ENCODE measurements around the gene FBXL7.

Gene FBXL7

DNA sequence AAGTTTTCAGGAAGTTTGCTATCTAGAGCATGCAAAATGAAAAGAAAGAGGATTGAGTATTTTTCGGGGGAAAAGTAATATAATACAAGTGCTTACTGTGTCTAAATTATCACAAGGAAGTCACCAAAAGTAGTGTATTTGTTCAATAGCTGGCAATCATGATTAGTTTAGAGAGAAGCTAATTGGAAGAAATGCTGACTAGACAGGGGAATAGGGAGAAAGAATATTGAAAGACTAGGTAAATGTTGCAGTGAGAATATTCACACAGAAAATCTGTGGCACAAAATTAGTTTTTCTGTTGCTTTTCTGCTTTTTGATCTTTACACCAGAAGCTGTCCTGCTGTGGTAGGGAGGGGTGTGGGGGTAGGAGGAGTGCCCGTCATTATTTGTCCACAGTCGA lies 440.9 kb downstream of the FBXL7 start:
- Histone ChIP-seq H3K4me3 (ENCODE audit: low read depth, low read length) (no peak overlapping the region), H3K36me3 (replicated peaks) (peaks cover 4% of the 10 kb centered on the region), H3K27me3 (replicated peaks) (no peaks in the 10 kb centered on the region), H3K27ac (no peak overlapping the region)
- DNase-seq, result no peak
- in situ Hi-C loops (cut with HindIII; ENCODE audit: low pct_ligation_motif_present, low sequenced_read_pairs), result no loop called here
- TF ChIP-seq, protein P1, sequence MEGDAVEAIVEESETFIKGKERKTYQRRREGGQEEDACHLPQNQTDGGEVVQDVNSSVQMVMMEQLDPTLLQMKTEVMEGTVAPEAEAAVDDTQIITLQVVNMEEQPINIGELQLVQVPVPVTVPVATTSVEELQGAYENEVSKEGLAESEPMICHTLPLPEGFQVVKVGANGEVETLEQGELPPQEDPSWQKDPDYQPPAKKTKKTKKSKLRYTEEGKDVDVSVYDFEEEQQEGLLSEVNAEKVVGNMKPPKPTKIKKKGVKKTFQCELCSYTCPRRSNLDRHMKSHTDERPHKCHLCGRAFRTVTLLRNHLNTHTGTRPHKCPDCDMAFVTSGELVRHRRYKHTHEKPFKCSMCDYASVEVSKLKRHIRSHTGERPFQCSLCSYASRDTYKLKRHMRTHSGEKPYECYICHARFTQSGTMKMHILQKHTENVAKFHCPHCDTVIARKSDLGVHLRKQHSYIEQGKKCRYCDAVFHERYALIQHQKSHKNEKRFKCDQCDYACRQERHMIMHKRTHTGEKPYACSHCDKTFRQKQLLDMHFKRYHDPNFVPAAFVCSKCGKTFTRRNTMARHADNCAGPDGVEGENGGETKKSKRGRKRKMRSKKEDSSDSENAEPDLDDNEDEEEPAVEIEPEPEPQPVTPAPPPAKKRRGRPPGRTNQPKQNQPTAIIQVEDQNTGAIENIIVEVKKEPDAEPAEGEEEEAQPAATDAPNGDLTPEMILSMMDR (IDR thresholded peaks at IDR 0.05; ENCODE audit: low read depth, low read length, missing control alignments), result no peak

DNA sequence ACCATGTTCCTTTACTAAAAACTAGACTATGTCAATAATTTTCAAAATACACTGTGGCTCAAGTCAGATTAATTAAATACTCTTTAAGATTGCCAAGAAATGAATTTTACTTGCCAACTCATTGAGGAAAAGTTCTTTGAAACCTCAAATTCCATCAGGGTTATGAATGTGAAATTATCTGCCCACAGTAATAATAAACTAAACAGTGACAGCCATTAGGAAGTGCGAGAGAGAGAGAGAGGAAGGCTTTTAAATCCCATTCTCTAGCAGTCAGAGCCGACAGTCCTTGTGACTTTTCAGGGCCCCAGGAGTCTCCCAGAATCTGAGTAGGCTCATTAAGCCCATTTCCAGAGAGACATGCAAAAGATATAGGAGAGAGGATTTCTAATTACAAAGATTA lies 443.5 kb downstream of the FBXL7 start:
- TF ChIP-seq, protein P1 (IDR thresholded peaks at IDR 0.05; ENCODE audit: low read depth, low read length, missing control alignments), result no peak
- in situ Hi-C loops (cut with HindIII; ENCODE audit: low pct_ligation_motif_present, low sequenced_read_pairs), result no loop called here

DNA sequence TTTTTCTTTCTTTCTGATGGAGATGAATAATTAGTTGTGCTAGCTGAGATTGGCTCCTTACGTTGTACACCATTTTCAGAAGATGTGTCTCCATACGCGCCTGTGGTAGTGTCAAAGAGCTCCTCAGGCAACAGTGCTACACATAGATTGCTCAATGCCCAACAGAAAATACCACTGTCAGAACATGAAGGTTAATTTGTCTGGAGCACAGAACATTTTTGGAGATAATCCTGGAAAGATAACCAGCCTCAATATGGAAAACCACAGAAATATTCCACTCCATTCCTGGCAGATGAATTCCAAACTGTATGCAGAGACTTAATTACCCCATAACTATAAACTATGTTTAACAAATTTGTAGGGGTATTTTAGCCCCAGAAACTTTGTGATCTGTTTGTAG lies 446.0 kb downstream of the FBXL7 start:
- Histone ChIP-seq H3K36me3 (replicated peaks) (no peaks in the 10 kb centered on the region), H3K4me3 (ENCODE audit: low read depth, low read length) (no peak overlapping the region), H3K27ac (no peak overlapping the region), H3K27me3 (replicated peaks) (no peaks in the 10 kb centered on the region)
- DNase-seq, result no peak
- TF ChIP-seq, protein P1 (IDR thresholded peaks at IDR 0.05; ENCODE audit: low read depth, low read length, missing control alignments), result no peak
- in situ Hi-C loops (cut with HindIII; ENCODE audit: low pct_ligation_motif_present, low sequenced_read_pairs), result no loop called here

More for the DNA sequence above, 443.5 kb downstream of the FBXL7 start:
- H3K36me3 ChIP-seq (replicated peaks), result no peaks in the 10 kb centered on the region
- no peak overlapping the region for H3K4me3 ChIP-seq (ENCODE audit: low read depth, low read length)
- no peaks in the 10 kb centered on the region for H3K27me3 ChIP-seq (replicated peaks)
- DNase-seq, result peak; percentile 21
- no peak overlapping the region for H3K27ac ChIP-seq

DNA sequence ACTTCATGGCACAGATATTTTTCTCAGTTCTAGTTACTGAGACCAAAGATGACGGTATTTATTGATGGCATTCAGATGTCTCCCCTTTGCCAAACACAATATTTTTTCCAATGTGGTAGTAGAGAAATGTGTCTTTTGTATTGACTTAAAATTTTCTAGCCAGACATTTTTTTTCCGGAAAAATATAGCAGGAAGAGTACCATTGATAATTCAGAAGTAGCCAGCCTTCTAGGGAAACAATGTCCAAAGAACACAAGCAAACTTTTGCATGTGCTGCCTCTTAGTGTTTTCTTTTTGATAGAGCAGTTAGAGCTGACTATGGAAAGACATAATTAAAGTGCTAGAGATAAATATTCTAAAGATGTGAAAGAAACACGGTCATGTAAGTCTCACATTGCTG lies 448.2 kb downstream of the FBXL7 start:
- Histone ChIP-seq H3K27ac (no peak overlapping the region), H3K36me3 (replicated peaks) (no peaks in the 10 kb centered on the region), H3K27me3 (replicated peaks) (no peaks in the 10 kb centered on the region), H3K4me3 (ENCODE audit: low read depth, low read length) (no peak overlapping the region)
- TF ChIP-seq, protein P1 (IDR thresholded peaks at IDR 0.05; ENCODE audit: low read depth, low read length, missing control alignments), result no peak
- no peak for DNase-seq
- in situ Hi-C loops (cut with HindIII; ENCODE audit: low pct_ligation_motif_present, low sequenced_read_pairs), result no loop called here

DNA sequence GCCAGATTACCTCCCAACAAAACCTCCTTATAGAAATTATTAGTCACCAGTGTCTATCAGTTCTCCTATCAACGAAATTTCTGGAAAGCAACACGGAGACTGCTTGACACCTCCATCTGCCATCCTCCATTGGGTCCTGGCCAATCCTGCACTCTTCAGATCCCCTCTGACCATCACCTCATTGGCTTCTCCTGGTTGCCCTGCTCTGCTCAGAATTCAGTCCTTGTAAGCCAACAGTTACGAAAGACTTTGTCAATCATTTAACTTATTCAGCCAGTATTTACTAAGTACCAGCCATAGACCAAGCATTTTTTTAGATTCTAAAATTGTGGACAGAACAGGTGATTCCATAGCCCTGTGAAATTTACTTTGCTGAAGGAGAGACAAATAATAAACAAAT lies 451.1 kb downstream of the FBXL7 start:
- Histone ChIP-seq H3K27ac (no peak overlapping the region), H3K4me3 (ENCODE audit: low read depth, low read length) (no peak overlapping the region), H3K27me3 (replicated peaks) (no peaks in the 10 kb centered on the region), H3K36me3 (replicated peaks) (no peaks in the 10 kb centered on the region)
- TF ChIP-seq, protein P1 (IDR thresholded peaks at IDR 0.05; ENCODE audit: low read depth, low read length, missing control alignments), result no peak
- in situ Hi-C loops (cut with HindIII; ENCODE audit: low pct_ligation_motif_present, low sequenced_read_pairs), result no loop called here
- DNase-seq, result no peak

DNA sequence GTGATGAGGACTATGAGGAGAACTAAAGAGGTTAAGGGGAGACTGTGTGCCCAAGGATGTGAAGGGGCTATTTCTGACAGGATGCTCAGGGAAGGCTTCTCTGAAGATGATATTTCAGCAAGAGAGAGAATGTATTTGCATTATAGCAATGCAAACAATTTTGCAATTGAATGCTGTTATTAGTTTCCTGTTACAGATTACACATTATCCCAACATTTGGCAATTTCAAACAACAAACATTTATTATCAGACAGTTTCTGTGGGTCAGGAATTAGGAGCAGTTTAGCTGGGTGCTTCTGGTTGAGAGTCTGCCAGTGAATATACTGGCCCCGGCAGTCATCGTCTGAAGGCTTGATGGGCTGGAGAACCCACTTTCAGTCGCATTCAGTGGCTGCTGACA lies 451.6 kb downstream of the FBXL7 start:
- TF ChIP-seq, protein P1 (IDR thresholded peaks at IDR 0.05; ENCODE audit: low read depth, low read length, missing control alignments), result no peak
- Histone ChIP-seq H3K4me3 (ENCODE audit: low read depth, low read length) (no peak overlapping the region), H3K27ac (no peak overlapping the region), H3K27me3 (replicated peaks) (no peaks in the 10 kb centered on the region), H3K36me3 (replicated peaks) (no peaks in the 10 kb centered on the region)
- in situ Hi-C loops (cut with HindIII; ENCODE audit: low pct_ligation_motif_present, low sequenced_read_pairs), result no loop called here
- DNase-seq, result no peak

Measured in brain microvascular endothelial cell (primary cell).